HG02884 (cell line): ENCODE results near the gene C1R.
"Not testable (repeated sequence)": the region's sequence is repeated elsewhere in the genome, so short reads cannot be mapped to it uniquely, and the experiment has no call there.

ENCODE experiments used
- ATAC-seq: cut with Tn5 transposase; IDR thresholded peaks from one replicate; pipeline ENCODE4 v1.9.1; 2021; ENCODE audit warnings: mild to moderate bottlenecking, moderate library complexity; ENCODE audit not compliant: unreplicated experiment

C1R gene

DNA sequence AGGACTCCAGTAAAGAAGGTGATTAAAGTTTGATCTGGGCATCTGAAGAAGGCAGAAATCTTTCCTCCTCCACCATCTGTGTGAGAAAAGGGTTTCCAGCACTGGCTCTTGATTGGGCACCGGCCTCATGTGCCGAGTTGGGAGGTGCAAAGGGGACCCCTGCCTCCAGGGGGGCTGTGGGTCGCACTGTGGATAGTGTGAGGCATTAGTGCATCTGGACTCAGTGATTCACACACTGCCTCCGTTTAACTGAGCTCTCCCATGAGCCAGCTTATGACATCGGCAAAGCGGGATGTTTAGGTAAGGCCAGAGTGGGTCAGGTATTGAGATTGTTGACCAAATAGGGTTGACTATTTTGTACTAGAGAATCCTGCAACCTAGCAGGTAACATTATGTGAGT lies 22.9 kb downstream of the C1R start:
- ATAC-seq, result no peak

DNA sequence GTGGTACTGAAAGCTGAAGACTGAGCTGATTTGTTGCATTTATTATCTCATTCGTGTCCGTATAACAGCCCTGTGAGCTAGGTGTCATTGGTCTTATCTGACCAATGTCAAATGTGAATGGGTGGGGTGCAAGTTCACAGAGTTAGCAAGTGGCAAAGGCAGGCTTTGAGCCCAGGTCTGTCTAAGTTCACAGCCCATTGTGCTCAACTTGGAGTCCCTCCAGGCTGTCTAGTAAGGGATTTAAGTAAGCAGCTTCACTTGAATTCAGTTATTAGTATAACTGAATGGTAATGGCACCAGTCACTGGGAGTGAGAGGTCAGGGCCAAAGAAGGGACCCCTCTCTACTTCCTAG lies 23.3 kb downstream of the C1R start:
- no peak for ATAC-seq

DNA sequence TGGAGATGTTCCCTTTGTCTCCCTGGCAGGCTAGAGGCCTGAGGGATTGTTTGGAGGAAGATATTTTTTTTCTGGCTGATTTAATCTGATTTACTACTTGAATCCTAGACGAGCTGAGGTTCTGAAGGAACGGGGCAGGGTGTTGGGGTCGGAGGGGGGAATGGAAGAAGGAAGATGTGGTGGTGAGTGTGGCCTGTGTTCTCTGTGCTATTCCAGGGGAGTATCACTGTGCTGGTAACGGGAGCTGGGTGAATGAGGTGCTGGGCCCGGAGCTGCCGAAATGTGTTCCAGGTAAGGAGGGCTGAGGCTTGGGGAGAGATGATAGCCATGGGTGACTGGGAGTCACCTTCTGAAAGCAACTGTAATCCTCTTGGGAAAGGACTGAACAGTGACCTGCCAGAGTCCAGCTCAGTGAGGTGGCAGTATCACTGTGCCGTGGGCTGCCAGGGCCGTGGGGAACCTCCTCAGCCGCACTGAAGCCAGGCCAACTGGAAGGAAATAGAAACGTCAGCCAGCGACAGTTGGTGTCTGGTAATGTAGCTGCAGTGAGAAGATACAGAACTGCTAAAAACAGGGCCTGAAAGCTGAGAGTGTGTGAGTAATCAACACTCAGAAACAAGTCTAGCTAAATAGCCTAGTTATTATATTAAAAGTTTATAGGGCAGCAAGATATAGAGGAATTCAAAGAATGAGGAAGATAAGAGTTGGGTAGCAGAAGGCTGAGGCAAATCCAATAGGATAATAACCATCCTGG lies 23.8 kb downstream of the C1R start:
- no peak for ATAC-seq

DNA sequence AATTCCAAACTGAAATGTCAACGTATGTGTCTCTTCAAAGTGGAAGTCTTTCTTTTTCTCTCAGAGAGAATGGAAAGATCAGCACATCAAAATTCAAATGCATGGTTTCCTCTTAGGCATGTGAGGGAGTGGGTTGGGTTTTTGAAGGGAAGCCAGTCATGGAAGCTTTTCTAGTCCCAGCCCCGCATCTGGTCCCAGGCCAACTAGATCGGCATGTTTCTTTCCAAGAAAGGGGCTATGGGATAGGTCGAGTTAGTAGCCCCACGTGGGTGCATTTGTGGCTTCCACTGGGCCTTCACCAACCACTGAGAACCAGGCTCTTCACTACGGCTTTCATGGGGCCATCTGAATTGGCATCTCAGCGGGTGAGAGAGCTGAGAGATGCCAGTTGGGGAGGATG lies 25.1 kb downstream of the C1R start:
- no peak for ATAC-seq

DNA sequence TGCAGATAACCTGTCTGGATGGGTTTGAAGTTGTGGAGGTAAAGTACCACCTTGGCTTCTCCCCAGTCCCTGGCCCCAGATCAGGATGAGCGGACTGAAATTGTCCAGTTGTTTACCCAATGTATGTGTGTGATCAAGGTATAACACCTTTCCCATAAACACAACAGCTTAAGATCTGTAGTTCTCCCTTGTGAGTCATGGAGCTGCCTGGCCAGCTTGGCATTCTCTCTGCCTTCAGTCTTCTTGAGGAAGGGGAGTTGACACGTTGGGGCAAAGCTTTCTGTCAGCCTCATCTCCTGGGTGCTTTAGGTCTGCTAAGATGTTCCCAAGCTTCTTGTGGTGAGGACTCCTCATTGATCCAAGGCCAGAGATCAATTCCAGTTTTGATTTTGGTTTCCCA lies 25.6 kb downstream of the C1R start:
- ATAC-seq, result no peak

DNA sequence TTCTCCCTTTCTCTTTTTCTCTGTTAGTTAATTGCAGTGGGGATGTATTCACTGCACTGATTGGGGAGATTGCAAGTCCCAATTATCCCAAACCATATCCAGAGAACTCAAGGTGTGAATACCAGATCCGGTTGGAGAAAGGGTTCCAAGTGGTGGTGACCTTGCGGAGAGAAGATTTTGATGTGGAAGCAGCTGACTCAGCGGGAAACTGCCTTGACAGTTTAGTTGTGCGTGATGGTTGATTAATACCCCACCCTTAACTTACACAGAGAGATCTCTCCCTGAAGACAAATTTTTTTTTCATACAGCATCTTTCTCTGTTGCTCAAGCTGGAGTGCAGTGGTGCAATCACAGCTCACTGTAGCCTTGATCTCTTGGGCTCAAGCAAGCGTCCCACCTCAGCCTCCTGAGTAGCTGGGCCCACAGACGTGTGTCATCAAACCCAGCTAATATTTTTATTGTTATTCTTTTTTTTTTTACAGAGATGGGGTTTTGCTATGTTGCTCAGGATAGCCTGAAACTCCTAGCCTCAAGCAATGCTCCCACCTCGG lies 27.1 kb downstream of the C1R start:
- no peak for ATAC-seq

DNA sequence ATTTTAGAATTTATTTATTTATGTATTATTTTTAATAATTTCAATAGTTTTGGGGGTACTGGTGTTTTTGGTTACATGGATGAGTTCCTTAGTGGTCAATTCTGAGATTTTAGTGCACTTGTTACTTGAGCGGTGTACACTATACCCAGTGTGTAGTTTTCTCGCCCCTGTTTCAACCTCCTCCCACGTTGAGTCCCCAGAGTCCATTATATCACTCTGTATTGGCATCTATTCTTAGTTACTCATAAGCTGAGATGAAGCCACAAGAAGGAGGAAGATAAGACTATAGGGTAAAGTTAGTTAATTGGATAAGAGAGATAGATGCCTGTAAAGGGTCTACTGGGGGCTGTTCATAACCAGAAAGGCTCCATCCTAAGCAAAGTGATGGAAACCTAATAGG lies 27.7 kb downstream of the C1R start:
- ATAC-seq, result no peak

DNA sequence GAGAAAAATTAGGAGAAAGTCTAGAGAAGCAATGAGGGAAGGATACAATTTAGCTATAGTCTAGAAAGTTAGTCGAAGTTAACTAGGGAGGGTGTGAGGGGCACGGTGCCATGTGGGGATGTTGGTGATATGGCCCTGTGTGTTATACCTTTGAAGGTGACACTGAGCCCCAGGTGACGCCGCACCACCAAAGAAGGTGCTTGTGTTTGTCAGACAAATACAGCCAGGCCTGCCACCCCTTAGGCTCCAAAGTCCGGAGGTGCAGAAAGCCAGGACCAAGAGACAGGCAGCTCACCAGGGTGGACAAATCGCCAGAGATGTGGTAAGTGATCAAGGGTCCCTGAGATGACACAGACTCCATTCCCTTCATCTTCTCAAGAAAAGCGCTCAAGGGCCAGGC lies 30.6 kb downstream of the C1R start:
- ATAC-seq, result no peak

DNA sequence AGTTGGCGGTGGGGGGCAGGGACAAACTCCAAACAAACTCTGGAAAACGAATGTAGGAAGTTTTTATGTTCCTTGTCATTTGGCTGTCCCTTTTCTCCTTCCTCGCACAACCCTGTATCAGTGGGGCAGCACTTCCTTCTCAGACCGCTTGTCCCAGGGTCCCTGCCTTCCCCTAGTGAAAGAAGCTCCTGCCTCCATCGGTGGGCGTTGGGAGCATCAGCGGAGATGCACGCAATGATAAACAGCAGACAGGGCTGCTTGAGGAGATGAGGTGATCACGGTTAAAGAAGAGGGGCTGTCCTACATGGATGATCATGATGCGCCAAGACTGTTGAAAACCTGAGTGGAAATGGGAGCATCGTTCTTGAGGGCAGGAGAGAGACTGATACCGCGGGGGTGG lies 31.1 kb downstream of the C1R start:
- no peak for ATAC-seq

DNA sequence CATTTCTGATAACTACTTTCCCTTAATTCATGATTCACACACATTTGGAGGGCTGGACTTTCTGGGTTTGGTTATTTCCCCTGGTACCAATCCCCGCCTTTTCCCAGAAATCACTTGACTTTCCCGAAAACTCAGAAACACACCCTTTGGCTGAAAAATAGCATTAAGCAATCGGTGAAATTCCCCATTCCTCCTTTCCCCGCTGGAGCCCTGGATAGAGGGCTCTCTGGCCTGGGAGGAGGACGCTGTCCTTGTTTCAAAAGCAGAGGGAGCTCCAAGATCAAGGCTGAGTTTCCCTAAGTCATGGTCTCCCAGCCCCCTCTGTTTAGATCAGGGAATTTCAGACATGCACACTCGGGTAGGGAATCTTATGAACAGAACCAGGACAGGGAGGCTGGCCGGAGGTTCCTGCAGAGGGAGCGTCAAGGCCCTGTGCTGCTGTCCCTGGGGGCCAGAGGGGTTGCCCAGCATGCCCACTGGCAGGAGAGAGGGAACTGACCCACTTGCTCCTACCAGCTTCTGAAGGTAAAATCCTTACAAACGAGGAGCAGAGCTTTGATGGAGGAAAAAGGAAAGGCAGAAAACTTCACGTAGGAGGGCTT lies 31.8 kb downstream of the C1R start, which contains the start of gene C1S:
Gene C1S (plus strand): TSS at position 366 of the 602 bp plus-strand sequence. CDS start 1,195 bp downstream, outside the sequence.
- no peak for ATAC-seq

DNA sequence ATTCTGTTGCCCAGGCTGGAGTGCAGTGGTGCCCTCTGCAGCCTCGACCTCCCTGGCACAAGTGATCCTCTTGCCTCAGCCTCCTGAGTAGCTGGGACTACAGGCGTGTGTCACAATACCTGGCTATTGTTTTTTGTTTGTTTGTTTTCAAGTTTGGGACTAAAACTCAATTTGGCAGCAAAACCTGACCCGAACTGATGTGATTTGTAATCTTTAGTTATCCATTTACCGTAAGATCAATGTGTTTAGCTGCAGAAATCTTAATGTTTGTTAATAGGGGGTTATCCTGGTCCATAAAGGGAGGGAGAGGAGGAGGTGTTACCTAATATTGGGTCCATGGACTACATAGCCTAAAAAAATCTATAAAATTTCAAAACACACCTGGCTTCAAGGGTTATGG lies 32.5 kb downstream of the C1R start:
- ATAC-seq, result no peak

DNA sequence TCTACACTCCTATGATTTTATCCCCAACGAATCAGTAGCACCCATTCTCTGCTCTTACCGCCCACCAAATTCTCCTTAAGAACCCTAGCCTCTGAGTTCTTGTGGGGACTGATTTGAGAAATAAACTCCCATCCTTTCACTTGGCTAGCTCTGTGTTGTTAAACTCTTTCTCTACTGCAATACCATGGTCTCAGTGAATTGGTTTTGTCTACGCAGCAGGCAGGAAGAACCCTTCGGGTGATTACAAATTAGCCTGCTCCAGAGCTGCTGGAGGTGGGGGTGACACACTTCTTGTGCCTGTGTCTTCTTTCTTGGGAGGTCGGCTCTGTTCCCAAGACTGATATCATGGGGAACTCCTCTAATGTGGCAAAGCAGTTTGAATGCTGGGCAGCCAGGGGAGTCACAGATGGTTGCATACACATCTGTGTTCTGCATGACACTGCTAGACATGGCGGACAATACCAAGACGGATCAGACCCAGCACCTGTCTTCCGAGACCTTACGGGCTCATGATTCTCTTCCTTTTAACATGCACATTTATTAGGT lies 33.3 kb downstream of the C1R start:
- ATAC-seq, result no peak

DNA sequence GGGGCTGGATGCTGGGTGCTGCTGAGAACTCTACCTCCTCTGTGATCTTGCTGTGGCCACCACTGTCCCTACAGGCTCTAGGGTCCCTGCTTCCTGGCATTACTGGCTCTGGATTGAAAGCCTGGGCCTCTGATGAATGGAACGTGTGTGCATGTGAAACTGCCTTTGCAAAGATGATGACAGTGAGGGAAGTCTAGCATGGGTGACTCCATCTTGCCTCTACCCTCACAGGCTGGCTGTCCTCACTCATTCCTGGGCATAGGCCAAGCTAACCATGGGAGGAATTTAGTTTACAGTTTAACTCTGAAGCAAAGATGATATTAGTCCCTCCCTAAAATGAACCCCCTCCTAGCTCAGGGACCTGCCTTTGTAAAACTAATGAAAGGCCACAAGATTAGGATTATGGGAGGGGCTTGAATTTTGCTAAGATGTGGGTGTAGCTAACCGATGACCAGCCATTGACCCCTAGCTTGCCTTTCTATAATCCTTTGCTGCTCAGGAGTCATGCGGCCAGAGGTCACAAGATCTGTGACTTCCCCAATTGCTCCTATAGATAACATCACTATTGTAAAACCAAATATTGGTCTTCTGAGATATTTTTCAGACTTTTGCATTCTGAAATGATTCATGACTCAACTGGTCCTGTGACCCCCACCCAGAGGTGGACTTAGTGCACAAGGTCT lies 33.9 kb downstream of the C1R start:
- no peak for ATAC-seq

DNA sequence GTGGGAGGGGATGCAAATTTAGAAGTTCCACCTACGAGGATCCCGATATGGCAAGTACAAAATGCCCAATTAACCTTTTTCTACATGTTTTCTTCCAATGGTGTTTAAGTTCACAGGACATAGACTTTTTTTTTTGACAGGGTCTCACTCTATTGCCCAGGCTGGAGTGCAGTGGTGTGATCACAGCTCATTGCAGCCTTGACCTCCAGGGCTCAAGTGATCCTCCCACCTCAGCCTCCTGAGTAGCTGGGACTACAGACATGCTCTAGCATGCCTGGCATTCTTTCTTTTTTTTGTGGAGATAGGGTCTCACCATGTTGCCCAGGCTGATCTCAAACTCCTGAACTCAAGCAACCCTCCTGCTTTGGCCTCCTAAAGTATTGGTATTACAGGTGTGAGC lies 36.5 kb downstream of the C1R start:
- ATAC-seq, result not testable (repeated sequence)

DNA sequence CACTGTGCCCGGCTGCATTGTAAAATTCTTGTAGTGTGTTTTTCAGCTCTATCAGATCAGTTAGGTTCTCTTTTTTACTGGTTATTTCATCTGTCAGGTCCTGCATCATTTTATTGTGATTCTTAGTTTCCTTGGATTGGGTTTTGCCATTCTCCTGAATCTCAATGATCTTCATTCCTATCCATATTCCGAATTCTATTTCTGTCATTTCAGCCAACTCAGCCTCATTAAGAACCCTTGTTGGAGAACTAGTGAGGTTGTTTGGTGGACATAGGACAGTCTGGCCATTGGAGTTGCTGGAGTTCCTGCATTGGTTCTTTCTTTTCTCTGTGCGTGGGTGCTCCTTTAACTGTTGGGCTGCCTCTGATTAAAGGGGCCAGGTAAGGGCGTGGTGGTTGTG lies 37.3 kb downstream of the C1R start:
- no peak for ATAC-seq

DNA sequence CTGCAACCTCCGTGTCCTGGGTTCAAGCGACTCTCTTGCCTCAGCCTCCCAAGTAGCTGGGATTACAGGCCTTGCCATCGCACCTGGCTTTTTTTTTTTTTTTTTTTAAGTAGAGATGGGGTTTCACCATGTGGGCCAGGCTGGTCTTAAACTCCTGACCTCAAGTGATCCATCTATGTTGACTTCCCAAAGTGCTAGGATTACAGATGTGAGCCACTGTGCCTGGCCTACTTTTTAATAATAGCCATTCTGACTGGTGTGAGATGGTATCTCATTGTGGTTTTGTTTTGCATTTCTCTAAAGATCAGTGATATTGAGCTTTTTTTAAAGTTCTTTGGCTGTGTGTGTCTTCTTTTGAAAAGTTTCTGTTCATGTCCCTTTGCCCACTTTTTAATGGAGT lies 42.3 kb downstream of the C1R start:
- not testable (repeated sequence) for ATAC-seq

DNA sequence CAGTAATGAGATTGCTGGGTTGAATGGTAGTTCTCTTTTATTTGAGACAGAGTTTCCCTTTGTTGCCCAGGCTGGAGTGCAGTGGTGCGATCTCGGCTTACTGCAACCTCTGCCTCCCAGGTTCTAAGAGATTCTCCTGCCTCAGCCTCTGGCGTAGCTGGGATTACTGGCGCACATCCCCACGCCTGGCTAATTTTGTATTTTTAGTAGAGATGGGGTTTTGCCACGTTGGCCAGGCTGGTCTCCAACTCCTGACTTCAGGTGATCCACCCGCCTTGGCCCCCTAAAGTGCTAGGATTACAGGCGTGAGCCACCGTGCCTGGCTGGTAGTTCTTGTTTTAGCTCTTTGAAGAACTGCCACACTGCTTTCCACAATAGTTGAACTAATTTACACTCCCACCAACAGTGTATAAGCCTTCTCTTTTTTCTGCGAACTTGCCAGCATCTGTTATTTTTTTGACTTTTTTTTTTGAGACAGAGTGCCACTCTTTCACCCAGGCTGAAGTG lies 42.7 kb downstream of the C1R start:
- not testable (repeated sequence) for ATAC-seq

DNA sequence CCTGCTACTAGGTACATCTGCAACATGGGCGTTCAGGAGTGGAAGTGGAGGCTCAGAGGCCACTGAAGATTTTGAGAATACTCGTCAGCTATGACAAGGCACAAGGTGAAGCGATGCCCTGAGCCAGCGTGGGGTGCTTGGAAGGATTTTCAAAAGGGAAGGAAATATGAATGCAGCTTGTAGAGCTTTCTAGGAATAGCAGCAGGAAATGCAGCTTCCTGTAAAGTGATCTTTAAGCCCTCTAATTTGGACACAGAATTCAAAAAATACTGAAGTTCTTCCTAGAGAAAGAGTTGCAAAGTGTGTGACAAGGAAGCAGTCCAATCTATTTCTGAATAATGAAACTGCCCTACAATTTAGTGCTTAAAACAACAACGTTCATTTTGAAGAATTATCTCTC lies 44.9 kb downstream of the C1R start:
- ATAC-seq, result no peak

DNA sequence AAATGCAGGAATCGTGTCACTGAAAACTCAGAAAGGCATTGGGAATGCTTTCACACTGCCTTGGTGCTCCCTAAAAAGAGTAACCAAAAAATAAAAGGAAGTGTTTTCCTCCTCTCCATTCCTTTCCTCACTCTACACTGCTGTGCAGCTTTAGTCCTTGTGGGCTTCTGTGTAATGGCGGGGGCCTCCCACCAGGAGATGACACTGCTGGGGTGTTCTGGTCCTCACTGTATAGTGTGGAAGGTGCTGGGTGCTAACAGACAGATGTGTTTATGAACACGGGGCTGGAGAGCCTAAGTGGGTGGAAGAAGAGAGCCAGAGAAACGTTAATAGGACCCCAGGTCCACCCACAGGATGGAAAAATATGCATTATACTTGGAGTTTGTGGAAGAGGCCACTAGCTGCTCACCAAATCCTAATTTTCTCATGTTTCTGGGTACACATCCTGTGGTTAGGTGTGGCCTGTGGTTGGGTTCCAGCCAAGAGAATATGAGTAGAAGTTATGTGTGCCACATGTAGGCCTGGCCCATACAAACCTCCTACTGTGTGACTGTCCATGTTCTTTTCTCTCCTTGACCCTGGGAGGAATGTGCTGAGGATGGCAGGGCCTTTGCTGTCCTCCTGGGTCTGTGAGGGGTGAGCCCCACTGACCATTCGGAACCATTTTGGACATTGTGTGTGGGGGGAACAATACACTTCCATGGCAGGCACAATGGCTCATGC lies 45.7 kb downstream of the C1R start:
- ATAC-seq, result no peak

DNA sequence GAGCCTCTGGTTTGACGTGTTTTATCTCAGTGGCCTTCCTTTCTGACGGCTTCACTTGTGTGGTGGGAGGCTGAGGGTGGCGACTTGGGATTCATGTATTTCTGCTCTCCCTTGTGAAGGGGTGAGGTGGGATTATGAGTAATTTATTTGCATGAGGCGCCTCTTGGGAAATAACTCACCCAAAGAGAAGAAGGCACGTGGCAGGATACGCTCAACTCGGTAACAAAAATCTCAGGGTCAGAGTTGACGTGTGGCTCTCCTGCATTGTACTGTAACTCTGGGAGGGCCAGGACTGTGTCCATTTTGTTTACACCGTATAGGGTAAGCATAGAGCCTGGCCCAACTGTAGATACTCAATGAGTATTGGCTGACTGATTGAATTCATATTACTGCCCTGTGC lies 46.3 kb downstream of the C1R start:
- ATAC-seq, result no peak

DNA sequence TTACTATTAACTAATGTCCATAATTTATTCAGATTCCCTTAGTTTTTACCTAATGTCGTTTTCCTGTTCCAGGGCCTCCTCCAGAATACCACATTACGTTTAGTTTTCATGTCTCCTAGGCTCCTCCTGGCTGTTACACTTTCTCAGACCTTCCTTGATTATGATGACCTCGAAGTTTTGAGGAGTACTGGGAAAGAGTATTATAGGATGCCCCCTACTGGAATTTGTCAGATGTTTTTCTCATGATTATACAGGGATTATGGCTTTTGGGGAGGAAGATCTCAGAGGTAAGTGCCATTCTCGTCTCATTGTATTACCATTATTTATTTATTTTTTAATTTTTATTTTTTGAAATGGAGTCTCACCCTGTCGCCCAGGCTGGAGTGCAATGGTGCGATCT lies 49.4 kb downstream of the C1R start:
- ATAC-seq, result no peak
